PC-3 (cell line): ENCODE results near the gene VIPR2.

Experiments used
- CTCF ChIP-seq: fragments of 300-600 bp; sonication (generic); conservative IDR thresholded peaks from 2 replicates; pipeline ENCODE4 v1.5.1; 2017; ENCODE audit warnings: antibody characterized with exemption, low read depth, mild to moderate bottlenecking, low read length
- EZH2 ChIP-seq: fragments of 300-600 bp; sonication (generic); IDR thresholded peaks from one replicate; pipeline ENCODE4 v1.6.1; 2017; ENCODE audit warnings: antibody characterized with exemption, mild to moderate bottlenecking, low read length; ENCODE audit not compliant: unreplicated experiment
- EZH2phosphoT487 ChIP-seq: fragments of 300-600 bp; sonication (generic); IDR thresholded peaks from 2 replicates; pipeline ENCODE4 v1.6.1; 2018; ENCODE audit warnings: mild to moderate bottlenecking, antibody characterized with exemption, low read length, borderline replicate concordance

GRCh38 chr7:159007364-159007995 is 137.2 kb downstream of the VIPR2 start:
- TF ChIP-seq EZH2phosphoT487 (no peak), CTCF (no peak), EZH2 (no peak)
